ENCODE measurements around the gene ST6GALNAC1. TPM values are rescaled to one million over a fixed set of nuclear protein-coding genes. Genes with fewer than 3 reads are reported as not detected.

ST6GALNAC1 gene
- total and polyA plus RNA-seq, 2 donors from 2014 or later: 0.31 TPM; not detected in 1

DNA sequence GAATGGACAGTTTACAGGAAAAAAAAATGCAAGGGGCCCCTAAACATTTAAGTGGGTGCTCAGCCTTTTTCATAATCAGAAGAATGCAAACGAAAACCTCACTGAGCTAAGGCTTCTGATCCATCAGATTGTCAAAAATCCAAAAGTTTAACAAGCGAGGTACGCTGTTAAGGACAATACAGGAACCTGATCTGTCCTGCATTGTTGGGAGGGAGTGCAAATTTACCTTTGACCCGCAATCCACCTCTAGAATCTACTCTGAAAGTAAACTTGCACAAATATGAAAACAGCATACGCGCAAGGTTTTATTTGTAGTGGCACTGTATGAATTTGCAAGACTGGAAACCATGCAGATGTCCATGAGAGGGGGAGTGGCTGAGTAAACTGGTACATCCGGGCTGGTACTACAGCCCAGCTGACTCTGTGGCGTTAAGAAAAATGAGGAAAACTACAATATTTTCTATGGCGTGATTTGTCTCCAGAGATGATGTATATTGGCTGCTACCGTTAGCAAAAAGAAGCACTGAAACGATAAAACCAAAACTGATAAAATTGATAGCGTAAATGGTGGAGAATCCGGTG is 28.8 kb upstream of the ST6GALNAC1 start:
- intact Hi-C loops (cut with DNase I): no loop called here
- Histone ChIP-seq H3K36me3 (ENCODE audit: control insufficient read depth in 2 of 3, insufficient read depth in 3 of 3, low read length in 3 of 3) (no peaks in the 10 kb centered on the region), H3K27ac (ENCODE audit: low read depth in 2 of 2, low read length in 2 of 2) (peak overlapping the region; percentile 88 to 95), H3K27me3 (ENCODE audit: control insufficient read depth, insufficient read depth, low read length) (no peaks in the 10 kb centered on the region), H3K4me1 (ENCODE audit: control insufficient read depth in 2 of 3, insufficient read depth in 2 of 3, low read depth in 1 of 3, low read length in 3 of 3) (peaks cover 3 to 16% (median 14%) of the 10 kb centered on the region in 3 donors), H3K4me3 (ENCODE audit: low read length in 3 of 3) (peak overlapping the region; percentile 73 to 94 (median 92)), H3K9ac (ENCODE audit: low read length in 3 of 3) (peak overlapping the region; percentile 65 to 94 (median 86)), H3K9me3 (ENCODE audit: control insufficient read depth in 2 of 3, insufficient read depth in 1 of 3, low read length in 3 of 3) (no peaks in the 10 kb centered on the region)
- FAIRE-seq (no peak), DNase-seq (peak in 2 of 5 donors; percentile 32 to 35)
- TF ChIP-seq, protein P1, sequence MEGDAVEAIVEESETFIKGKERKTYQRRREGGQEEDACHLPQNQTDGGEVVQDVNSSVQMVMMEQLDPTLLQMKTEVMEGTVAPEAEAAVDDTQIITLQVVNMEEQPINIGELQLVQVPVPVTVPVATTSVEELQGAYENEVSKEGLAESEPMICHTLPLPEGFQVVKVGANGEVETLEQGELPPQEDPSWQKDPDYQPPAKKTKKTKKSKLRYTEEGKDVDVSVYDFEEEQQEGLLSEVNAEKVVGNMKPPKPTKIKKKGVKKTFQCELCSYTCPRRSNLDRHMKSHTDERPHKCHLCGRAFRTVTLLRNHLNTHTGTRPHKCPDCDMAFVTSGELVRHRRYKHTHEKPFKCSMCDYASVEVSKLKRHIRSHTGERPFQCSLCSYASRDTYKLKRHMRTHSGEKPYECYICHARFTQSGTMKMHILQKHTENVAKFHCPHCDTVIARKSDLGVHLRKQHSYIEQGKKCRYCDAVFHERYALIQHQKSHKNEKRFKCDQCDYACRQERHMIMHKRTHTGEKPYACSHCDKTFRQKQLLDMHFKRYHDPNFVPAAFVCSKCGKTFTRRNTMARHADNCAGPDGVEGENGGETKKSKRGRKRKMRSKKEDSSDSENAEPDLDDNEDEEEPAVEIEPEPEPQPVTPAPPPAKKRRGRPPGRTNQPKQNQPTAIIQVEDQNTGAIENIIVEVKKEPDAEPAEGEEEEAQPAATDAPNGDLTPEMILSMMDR (IDR thresholded peaks at IDR 0.05; ENCODE audit: borderline replicate concordance, extremely low read depth, insufficient read depth): no peak

DNA sequence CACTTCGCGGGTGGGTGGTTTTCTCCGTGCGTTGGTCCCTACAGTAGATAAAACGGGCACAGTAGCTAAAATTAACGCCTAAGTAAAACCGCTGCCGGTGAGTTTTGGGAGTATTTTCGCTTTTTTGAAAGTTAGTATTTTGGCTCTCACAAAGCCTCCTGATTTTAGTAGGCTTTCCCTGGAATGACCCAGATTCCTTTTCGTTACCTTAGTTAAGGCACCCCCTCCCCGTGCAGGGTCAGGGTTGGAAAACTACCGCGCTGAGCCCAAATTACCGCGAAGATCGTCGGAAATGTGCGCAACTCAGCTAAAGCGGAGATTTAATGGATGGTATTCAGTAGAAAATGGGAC is 28.3 kb upstream of the ST6GALNAC1 start:
- FAIRE-seq (no peak), DNase-seq (no peak)
- intact Hi-C loops (cut with DNase I): no loop called here
- TF ChIP-seq, protein P1 (IDR thresholded peaks at IDR 0.05; ENCODE audit: borderline replicate concordance, extremely low read depth, insufficient read depth): no peak
- H3K27ac ChIP-seq (ENCODE audit: low read depth in 2 of 2, low read length in 2 of 2): peak overlapping the region; percentile 88 to 95
- no peaks in the 10 kb centered on the region for H3K36me3 ChIP-seq (ENCODE audit: control insufficient read depth in 2 of 3, insufficient read depth in 3 of 3, low read length in 3 of 3)
- peak overlapping the region; percentile 73 to 94 (median 92) for H3K4me3 ChIP-seq (ENCODE audit: low read length in 3 of 3)
- no peaks in the 10 kb centered on the region for H3K9me3 ChIP-seq (ENCODE audit: control insufficient read depth in 2 of 3, insufficient read depth in 1 of 3, low read length in 3 of 3)
- H3K9ac ChIP-seq (ENCODE audit: low read length in 3 of 3): peak overlapping the region; percentile 65 to 94 (median 86)
- H3K4me1 ChIP-seq (ENCODE audit: control insufficient read depth in 2 of 3, insufficient read depth in 2 of 3, low read depth in 1 of 3, low read length in 3 of 3): peaks cover 3 to 19% (median 16%) of the 10 kb centered on the region in 3 donors
- no peaks in the 10 kb centered on the region for H3K27me3 ChIP-seq (ENCODE audit: control insufficient read depth, insufficient read depth, low read length)

DNA sequence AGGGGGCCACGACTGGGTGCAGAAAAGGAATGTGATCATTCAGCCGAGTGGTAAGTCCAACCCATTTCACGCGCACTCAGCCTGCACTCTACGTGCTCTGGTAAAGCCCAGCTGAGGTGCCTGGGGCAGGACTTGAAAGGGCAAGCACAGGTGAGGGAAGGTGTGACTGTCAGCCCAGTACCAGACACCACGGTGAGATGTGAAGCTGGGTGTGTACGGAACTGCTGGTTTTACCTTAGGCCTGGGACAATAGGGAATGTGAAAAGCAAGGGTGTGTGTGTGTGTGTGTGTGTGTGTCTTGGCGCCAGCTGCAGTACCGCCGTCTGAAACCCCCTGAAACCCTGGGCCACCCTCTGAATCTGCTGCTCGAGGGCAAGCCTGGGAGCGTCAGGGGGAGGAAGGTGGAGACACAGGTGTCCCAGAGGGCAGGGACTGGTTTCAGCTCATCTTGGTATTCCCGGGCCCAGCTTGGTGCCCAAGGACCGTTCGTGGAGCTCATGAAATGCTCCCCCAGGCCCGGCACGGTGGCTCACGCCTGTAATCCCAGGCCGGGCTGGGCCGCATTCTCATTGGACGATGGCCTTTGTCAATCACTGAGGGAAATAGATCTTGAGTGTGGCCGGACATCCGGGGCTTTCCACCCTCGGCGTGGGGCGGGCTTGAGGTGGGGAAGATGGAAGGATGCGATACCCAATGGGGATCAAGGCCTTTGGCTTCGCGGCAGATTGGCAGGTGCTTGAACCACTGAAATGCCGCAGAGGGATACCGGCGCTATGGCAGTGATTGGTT is 27.8 kb upstream of the ST6GALNAC1 start:
- intact Hi-C loops (cut with DNase I): no loop called here
- H3K27me3 ChIP-seq (ENCODE audit: control insufficient read depth, insufficient read depth, low read length): no peaks in the 10 kb centered on the region
- no peaks in the 10 kb centered on the region for H3K36me3 ChIP-seq (ENCODE audit: control insufficient read depth in 2 of 3, insufficient read depth in 3 of 3, low read length in 3 of 3)
- FAIRE-seq (peak; percentile 97), DNase-seq (peak; percentile 100)
- no peaks in the 10 kb centered on the region for H3K9me3 ChIP-seq (ENCODE audit: control insufficient read depth in 2 of 3, insufficient read depth in 1 of 3, low read length in 3 of 3)
- H3K27ac ChIP-seq (ENCODE audit: low read depth in 2 of 2, low read length in 2 of 2): peak overlapping the region; percentile 95
- H3K4me3 ChIP-seq (ENCODE audit: low read length in 3 of 3): peak overlapping the region; percentile 73 to 94 (median 92)
- H3K4me1 ChIP-seq (ENCODE audit: control insufficient read depth in 2 of 3, insufficient read depth in 2 of 3, low read depth in 1 of 3, low read length in 3 of 3): peaks cover 3 to 19% (median 16%) of the 10 kb centered on the region in 3 donors
- TF ChIP-seq, protein P1 (IDR thresholded peaks at IDR 0.05; ENCODE audit: borderline replicate concordance, extremely low read depth, insufficient read depth): no peak
- H3K9ac ChIP-seq (ENCODE audit: low read length in 3 of 3): peak overlapping the region; percentile 86 to 94 (median 87)
